Eye (tissue), 1 donor: ENCODE results near the gene TNS3.

Experiments
- DNase-seq: peaks from one replicate; pipeline ENCODE4 v3.0.0-alpha.2; 2015

TNS3 gene

DNA sequence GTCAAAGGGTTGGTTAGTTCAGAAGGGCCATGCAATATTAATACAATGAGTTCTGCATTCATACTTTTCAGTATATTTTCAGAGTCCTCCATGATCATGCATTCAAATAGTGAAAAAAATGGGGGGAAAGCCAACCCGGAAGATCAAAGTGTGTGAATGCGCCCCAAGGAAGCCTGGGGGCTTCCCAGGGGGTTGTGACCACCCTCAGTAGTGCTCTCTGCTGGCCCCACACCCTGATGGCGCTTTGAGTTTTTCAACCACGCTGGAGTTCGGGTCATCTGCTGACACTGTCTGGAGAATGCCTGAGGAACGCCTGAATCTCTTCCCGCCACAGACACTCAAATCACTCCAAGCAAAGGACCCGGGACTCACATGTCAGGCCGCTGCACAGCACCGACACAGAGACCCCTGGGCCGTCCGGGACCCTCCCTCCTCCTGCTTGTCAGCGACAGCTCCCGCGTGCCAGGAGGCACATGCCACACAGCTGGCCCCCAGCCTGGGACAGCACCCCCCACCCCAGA lies 1.0 kb downstream of the TNS3 start:
- DNase-seq: peak; percentile 63

GRCh38 chr7:47580175-47580706 lies 1.7 kb downstream of the TNS3 start:
- DNase-seq: no peak

DNA sequence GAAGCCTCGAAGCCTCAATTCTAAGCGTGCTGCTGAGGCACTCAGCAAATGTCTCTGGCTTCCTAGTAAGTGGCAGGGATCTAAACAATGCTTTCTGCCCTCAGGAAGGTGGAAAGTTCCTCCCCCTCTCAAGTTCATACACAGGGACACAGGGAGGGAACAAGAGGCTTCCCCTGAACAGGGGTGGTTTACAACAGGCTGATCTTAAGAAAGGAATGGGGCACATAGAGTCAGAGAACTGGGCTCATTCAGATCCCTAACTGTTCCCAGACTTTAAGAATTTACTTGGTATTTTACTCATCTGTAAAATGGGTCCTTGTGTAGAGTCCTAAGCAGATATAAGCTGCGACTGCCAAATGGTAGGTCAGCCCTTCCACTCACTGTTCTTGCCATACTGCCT lies 2.5 kb downstream of the TNS3 start:
- DNase-seq: no peak

DNA sequence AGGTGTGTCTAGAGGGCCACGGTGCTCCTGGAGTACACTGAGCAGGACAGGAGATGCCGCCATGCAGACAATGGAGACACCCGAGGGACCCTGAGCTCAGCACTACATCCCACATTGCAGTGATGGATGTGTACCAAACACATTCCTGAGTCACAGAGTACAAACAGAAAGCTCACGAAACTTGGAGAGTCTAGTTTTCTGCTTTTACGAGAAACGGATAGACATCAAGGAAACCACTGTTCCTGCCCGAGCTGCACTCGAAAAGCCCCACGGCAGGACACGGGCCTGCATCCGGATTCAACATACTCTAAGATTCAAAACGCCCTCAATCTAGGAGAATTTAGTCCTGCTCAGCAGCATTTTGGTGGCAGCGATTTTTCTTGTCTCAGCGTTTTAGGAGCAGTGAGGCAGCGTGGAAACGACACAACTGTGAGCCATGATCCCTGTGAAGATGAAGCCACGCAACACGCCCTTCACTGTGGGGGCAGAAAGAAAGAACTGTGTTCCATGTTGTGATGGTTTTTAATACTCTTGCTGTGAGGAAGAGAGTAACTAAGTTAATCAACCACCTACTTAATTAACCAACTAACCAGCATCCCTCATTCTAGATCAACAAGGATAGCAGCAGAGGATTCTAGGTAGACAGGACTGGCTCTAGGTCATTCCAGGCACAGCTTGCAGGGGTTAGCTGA lies 3.2 kb downstream of the TNS3 start:
- no peak for DNase-seq

DNA sequence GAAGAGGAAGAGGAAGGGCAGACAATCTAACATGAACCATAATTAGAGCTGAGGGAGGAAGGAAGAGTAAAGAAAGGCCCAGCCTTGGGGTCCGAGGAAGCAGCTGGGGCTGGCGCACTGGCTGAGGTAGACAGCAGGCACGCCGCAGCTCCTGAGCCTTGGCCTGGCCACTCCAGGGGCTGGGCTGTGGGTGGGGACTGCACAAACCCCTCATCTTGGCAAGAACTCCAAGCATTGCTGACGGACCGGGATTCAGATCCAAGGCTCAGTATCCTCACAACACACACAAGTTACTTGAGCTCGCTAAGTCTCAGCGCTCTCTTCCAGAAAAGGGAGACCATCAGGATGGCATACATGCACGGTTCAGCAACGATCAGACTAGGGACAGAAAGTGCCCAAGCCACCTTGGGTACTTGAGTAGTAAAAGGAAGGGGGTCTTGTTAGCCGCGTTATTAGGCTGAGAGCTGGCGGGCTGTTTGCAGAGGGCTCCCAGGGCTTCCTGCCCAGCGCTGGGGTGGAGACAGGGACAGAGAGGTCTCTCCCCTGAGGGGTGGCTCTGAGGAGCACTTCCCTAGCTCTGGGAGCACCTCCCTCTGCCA lies 4.5 kb downstream of the TNS3 start:
- DNase-seq: peak; percentile 33

GRCh38 chr7:47576866-47577306 lies 5.0 kb downstream of the TNS3 start:
- no peak for DNase-seq

DNA sequence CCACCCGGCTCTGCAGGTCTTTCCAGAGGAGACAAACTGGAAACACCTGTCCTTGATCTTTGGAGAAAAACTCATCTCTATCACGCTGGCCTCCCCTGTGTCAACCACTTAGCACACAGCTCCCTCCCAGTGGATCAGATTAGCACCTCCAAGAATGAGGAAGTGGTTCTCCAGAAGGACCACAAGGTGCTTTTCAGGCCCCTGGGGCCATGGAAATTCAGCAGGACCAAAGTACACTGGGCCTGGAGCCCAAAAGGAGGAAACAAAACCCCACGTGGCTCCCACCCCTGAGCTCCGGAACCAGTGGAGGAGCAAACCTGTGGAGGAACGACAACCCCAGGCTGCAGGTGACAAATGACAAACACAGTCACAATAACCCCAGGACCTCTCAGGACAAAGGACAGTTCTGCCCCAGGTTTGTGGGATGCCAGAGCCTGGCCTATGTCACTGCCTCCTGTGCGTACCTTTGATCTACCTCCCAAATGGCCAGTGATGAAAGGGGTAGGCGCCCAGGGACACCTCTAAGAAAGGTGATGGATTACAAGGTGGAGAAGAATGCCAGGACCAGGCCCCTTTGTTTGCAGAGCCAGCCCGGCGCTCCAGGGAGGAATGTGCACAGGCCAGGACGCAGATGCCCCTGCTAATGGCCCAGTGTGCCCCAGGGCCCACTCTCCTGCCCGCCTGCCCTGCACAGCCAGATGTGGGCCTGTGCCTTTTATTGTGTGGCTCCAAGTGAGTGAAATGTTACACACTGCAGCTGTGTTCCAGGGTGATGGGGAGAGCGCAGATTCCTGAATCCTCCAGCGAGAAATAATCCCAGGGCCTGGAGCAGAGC lies 5.7 kb downstream of the TNS3 start:
- DNase-seq: peak; percentile 78

GRCh38 chr7:47574482-47575329 lies 7.2 kb downstream of the TNS3 start:
- no peak for DNase-seq

DNA sequence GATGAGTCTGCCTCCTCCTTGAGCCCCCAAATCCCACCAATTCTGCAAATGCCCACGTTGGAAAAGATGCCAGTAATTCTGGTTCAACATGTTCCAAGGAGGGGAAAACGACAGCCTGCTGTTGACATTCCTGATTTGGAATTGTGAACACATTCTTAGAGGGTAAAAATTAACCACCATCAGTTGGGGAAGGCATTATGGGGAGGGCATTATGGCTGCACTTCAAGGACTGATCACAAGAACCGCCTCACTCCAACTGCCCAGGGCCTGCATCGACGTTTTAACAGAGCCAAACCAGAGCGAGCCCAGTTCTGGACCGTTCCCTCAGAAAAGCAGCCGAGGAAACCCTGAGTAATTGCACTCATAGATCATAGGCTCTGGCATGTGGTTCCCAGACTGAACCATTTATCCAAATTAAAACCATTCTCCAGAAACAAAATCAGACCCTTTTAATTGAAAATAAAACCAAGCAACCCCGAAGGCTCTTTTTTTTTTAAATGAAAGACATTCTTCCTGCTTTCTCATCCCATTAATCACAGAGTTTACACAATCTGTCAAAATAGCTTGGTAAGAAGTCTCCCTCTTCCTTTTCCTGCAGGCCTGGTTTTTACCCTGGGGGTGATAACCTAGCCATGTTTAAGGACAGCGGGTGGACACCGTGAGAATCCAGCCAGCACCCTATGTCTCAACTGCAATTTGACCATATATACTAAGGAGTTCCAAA lies 8.0 kb downstream of the TNS3 start:
- peak; percentile 81 for DNase-seq

DNA sequence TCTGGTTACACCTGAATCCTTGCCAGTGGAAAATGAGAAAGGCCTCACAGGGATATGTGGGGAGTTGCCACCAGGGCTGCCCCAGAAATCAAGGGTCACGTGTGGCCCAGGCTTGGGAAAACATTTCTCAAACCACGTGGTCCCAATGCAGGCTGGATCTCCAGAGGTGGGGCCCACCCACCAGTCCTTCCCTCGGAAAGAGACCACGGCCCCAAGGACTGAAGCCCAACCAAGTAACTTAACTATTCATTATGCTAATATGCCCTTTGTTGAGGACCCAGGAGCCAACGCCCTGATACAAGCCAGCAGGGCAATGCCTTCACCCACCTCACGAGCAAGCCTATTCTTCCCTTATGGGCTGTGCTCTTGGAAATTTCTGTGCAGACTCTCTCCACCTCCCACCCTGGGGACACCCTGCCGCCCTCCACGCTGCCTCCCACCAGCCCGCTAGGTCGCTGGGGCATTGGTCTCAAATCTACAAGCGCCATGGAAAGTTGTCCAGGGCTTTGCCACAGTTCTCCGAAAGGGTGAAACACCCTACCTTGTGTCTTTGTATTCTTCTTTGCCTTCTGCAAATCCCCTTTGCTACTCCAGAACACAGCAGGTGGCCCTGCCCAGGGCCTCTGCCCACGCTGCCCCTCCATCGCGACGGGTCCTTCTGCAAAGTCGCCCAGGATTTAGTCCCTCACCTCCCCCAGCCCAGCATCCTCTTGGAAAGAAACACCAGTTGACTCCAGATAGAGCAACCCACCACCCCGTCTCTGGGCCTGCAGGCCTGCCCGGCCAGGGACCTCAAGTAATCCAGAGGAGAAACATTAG lies 8.8 kb downstream of the TNS3 start:
- DNase-seq: no peak

GRCh38 chr7:47572094-47572445 lies 9.8 kb downstream of the TNS3 start:
- DNase-seq: no peak

GRCh38 chr7:47571331-47572093 lies 10.4 kb downstream of the TNS3 start:
- peak; percentile 69 for DNase-seq

GRCh38 chr7:47570649-47571050 lies 11.3 kb downstream of the TNS3 start:
- peak; percentile 55 for DNase-seq

GRCh38 chr7:47568547-47568946 lies 13.4 kb downstream of the TNS3 start:
- no peak for DNase-seq

GRCh38 chr7:47568056-47568455 lies 13.9 kb downstream of the TNS3 start:
- DNase-seq: no peak

GRCh38 chr7:47565640-47566250 lies 16.2 kb downstream of the TNS3 start:
- DNase-seq: no peak

- no peak for DNase-seq
These were observed 18.4 kb downstream of the TNS3 start for GRCh38 chr7:47563521-47563920.

DNA sequence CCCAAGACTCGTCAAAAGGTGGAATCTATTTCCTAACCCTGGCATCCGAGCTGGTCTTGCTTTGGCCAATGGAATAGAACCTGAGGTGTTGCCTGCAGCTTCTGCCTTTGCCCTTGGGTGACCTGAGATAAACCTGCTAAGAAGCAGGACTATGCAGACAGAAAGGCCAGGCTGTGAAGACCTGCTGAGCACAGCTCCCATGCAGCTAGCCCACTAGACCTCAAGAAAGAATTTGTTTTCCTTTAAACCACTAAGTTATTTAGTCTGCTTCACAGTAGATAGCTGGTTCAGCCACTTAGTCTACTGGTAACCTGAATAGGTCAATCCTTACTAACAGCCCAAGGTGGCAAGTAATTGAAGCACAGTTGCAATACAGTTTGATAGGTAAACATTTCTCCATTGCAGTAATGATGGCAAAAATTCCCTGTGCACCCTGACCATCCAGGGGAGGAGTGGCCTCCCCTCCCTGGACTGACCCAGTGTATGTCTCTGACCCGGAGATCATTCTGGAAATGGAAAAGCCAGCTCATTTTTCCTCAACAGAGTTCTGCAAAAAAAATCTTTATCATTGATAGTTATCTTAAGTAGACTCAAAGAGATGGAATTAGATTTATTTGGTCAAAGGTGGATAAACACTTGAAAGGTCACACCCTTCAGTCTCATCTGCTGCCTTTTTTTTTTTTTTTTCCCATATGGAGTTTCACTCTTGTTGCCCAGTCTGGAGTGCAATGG lies 20.0 kb downstream of the TNS3 start:
- no peak for DNase-seq
